HL-60 (cell line): ENCODE results near the gene STEAP3.

ENCODE experiments used
- DNase-seq, 2 experiments: peaks; one replicate each; pipeline ENCODE4 v3.0.0-alpha.2; 2010 to 2020; ENCODE audit warnings: low read depth in 1 of 2, low spot score in 1 of 2
- H3K27ac ChIP-seq: fragments of 250-450 bp; sonication (Bioruptor Pico); replicated peaks from 2 replicates; pipeline ENCODE4 v1.5.1; 2020; ENCODE audit warnings: mild to moderate bottlenecking, moderate library complexity
- H3K27me3 ChIP-seq: fragments of 250-450 bp; sonication (Bioruptor Pico); 2 replicates; pipeline ENCODE4 v1.5.1; 2021; ENCODE audit warnings: mild to moderate bottlenecking, moderate library complexity; ENCODE audit not compliant: insufficient read depth, poor library complexity, severe bottlenecking
- H3K4me3 ChIP-seq: replicated peaks from 2 replicates; pipeline ENCODE4 v1.5.1; 2011; ENCODE audit warnings: mild to moderate bottlenecking, control low read depth, low read length; ENCODE audit not compliant: insufficient read depth
- GABPA ChIP-seq: IDR thresholded peaks from 2 replicates; pipeline ENCODE4 v1.6.1; 2012; ENCODE audit warnings: low read depth
- POLR2AphosphoS5 ChIP-seq: IDR thresholded peaks from 2 replicates; pipeline ENCODE4 v1.6.1; 2012; ENCODE audit warnings: low read depth
- SPI1 ChIP-seq: IDR thresholded peaks from 2 replicates; pipeline ENCODE4 v1.6.1; 2012; ENCODE audit warnings: low read depth, mild to moderate bottlenecking, borderline replicate concordance
- TF ChIP-seq, protein P1 (sequence below): IDR thresholded peaks from 2 replicates; pipeline ENCODE4 v1.6.1; 2012; ENCODE audit warnings: low read depth; ENCODE audit not compliant: insufficient replicate concordance
- TF ChIP-seq, protein P2 (sequence below): IDR thresholded peaks from one replicate; pipeline ENCODE4 v1.5.1; 2011; ENCODE audit warnings: low read length, control low read depth, inconsistent platforms; ENCODE audit not compliant: insufficient read depth

STEAP3 gene

DNA sequence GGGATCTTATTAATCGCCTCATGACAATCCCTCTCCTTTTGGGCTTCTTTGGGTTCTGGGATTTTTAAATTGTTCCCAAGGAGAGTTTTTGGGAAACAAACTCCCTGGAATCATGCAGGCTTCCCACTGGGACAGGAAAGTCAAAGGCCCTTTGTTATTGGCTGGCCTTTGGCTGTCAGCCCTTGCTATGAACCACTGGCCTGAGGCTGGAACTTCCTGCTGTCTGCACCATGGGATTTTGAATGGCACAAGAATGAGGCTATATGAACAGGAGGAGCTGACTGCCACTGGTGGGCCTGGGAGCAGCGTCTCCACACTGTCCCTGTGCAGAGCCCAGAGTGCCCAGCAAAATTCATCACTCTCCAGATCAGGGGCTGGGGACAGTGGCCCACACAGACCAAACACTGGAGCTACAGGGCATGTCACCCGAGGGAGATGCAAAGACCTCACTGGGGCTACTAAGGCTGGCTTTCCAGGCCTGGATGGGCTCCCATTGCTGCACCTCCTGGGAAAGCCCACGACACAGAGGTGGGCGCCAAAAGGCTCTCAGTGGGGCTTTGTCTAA lies 35.7 kb downstream of the STEAP3 start:
- no peak overlapping the region for H3K27ac ChIP-seq
- DNase-seq, result no peak
- H3K4me3 ChIP-seq, result no peak overlapping the region
- H3K27me3 ChIP-seq, result no peaks in the 10 kb centered on the region
- no peak for TF ChIP-seq SPI1

DNA sequence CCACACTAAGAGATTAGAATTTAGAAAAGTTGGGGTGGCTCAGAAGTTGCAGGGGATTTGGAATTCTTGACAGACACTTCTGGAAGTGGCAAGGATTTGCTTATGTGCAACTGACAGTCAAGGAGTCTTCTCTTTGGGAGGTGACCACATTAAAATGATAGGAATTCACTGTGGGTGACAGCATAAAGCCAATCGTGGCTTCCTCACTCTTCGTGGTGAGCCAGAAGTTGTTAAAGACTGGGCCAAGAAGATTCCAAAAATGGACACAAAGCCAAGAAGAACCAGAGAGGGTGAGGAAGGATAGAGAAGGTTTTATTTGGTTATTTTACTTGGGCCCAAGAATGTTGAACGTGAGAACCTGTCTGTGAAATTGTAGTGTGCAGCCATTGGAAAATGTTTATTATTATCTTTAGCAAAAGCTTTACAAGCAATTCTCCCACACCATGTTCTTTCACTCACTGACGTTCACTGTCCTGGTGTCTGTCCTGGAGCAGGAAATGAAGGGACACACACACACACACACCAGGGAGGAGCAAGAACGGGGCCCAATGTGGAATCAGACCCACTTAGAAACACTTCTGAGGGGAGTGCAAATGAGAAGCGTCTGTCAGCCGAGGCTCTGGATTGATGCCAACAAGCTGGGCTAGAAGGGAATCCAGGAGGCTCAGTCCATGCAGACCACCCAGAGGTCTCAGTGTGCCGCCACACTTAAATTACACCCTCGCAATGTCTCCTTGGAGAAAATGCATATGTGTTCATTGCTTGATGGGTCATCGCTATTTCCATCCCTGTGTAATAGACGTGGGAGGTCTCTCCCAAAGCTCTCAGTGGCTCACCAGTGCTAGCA lies 37.2 kb downstream of the STEAP3 start:
- no peak overlapping the region for H3K27ac ChIP-seq
- H3K27me3 ChIP-seq, result no peaks in the 10 kb centered on the region
- H3K4me3 ChIP-seq, result no peak overlapping the region
- TF ChIP-seq, protein P1, sequence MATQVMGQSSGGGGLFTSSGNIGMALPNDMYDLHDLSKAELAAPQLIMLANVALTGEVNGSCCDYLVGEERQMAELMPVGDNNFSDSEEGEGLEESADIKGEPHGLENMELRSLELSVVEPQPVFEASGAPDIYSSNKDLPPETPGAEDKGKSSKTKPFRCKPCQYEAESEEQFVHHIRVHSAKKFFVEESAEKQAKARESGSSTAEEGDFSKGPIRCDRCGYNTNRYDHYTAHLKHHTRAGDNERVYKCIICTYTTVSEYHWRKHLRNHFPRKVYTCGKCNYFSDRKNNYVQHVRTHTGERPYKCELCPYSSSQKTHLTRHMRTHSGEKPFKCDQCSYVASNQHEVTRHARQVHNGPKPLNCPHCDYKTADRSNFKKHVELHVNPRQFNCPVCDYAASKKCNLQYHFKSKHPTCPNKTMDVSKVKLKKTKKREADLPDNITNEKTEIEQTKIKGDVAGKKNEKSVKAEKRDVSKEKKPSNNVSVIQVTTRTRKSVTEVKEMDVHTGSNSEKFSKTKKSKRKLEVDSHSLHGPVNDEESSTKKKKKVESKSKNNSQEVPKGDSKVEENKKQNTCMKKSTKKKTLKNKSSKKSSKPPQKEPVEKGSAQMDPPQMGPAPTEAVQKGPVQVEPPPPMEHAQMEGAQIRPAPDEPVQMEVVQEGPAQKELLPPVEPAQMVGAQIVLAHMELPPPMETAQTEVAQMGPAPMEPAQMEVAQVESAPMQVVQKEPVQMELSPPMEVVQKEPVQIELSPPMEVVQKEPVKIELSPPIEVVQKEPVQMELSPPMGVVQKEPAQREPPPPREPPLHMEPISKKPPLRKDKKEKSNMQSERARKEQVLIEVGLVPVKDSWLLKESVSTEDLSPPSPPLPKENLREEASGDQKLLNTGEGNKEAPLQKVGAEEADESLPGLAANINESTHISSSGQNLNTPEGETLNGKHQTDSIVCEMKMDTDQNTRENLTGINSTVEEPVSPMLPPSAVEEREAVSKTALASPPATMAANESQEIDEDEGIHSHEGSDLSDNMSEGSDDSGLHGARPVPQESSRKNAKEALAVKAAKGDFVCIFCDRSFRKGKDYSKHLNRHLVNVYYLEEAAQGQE, result no peak
- TF ChIP-seq POLR2AphosphoS5 (no peak), GABPA (no peak), SPI1 (no peak)
- TF ChIP-seq, protein P2, sequence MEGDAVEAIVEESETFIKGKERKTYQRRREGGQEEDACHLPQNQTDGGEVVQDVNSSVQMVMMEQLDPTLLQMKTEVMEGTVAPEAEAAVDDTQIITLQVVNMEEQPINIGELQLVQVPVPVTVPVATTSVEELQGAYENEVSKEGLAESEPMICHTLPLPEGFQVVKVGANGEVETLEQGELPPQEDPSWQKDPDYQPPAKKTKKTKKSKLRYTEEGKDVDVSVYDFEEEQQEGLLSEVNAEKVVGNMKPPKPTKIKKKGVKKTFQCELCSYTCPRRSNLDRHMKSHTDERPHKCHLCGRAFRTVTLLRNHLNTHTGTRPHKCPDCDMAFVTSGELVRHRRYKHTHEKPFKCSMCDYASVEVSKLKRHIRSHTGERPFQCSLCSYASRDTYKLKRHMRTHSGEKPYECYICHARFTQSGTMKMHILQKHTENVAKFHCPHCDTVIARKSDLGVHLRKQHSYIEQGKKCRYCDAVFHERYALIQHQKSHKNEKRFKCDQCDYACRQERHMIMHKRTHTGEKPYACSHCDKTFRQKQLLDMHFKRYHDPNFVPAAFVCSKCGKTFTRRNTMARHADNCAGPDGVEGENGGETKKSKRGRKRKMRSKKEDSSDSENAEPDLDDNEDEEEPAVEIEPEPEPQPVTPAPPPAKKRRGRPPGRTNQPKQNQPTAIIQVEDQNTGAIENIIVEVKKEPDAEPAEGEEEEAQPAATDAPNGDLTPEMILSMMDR, result no peak
- no peak for DNase-seq

DNA sequence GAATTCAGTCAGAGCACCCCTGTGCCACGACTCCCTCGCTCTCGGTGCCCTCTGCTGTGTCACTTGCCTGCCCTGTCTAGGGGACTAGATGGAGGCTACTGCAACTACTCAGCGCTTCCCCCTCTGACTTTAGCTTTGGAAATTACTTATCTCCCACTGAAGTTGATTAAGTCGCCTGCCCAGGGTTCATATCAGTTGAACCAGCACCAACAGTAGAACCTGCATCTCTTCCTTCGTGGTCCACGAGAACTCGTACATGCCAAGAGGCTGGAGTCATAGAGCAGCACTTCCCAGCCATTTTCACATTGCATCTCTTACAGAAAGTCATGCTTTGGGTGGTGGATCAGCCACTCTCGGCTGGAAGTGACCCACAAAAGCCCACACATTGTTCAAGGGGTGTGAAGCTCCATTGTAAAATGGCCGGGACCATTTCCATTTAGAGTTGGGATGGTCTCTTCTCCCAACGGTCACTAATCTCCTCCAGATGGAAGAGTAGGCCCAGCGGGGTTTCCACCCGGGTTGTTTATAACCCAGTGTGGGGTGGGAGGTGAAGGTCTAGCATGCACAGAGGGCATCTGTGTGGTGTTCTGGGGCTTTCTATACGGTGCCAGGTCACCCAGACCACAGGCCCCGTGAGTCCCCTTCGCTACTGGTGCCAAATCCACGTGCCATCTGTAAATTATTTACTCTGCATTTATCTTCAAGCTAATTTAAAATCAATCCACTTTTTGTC lies 38.0 kb downstream of the STEAP3 start:
- no peak overlapping the region for H3K27ac ChIP-seq
- H3K27me3 ChIP-seq, result no peaks in the 10 kb centered on the region
- no peak overlapping the region for H3K4me3 ChIP-seq
- TF ChIP-seq POLR2AphosphoS5 (no peak), SPI1 (no peak)
- no peak for DNase-seq

DNA sequence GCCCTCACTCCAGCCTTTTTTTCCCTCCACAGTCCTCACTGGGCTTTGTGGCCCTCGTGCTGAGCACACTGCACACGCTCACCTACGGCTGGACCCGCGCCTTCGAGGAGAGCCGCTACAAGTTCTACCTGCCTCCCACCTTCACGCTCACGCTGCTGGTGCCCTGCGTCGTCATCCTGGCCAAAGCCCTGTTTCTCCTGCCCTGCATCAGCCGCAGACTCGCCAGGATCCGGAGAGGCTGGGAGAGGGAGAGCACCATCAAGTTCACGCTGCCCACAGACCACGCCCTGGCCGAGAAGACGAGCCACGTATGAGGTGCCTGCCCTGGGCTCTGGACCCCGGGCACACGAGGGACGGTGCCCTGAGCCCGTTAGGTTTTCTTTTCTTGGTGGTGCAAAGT lies 39.4 kb downstream of the STEAP3 start:
- DNase-seq, result peak in 1 of 2 experiments; percentile 7
- Histone ChIP-seq H3K4me3 (no peak overlapping the region), H3K27me3 (no peaks in the 10 kb centered on the region), H3K27ac (peak overlapping the region; percentile 72)
- TF ChIP-seq, protein P2, result no peak
- TF ChIP-seq, protein P1, result no peak
- TF ChIP-seq POLR2AphosphoS5 (no peak), GABPA (no peak), SPI1 (no peak)
